Left lung (tissue), 10 donors: ENCODE measurements around the gene CFAP54. TPM values are rescaled to one million over a fixed set of nuclear protein-coding genes. Genes with fewer than 3 reads are reported as not detected.
A peak's percentile ranks its signal among the peaks of the same experiment; 100 is the strongest.

Experiments
- ATAC-seq: fragments of 200-7000 bp; cut with Tn5 transposase; one replicate; pipeline ENCODE4 v1.9.1; 2020; ENCODE audit warnings: moderate library complexity
- DNase-seq, 4 donors: peaks; one replicate each; pipeline ENCODE4 v3.0.0-alpha.2; 2013 to 2020
- H3K27ac ChIP-seq, 2 donors: fragments of 200-600 bp; sonication (generic) in 1 of 2; one replicate each; pipeline versions ENCODE4 v1.5.0 to v1.8.0; 2020 to 2021
- H3K27me3 ChIP-seq, 2 donors: fragments of 200-600 bp; sonication (generic) in 1 of 2; one replicate each; pipeline versions ENCODE4 v1.5.0 to v1.8.0; 2020 to 2021
- H3K36me3 ChIP-seq, 2 donors: fragments of 200-600 bp; sonication (generic) in 1 of 2; one replicate each; pipeline versions ENCODE4 v1.5.0 to v1.8.0; 2020 to 2021
- H3K4me1 ChIP-seq, 2 donors: fragments of 200-600 bp; one replicate each; pipeline ENCODE4 v1.8.0; 2021
- H3K4me3 ChIP-seq, 2 donors: fragments of 200-600 bp; sonication (generic) in 1 of 2; one replicate each; pipeline versions ENCODE4 v1.5.0 to v1.8.0; 2020 to 2021; ENCODE audit warnings: mild to moderate bottlenecking in 1 of 2
- H3K9me3 ChIP-seq, 2 donors: fragments of 200-600 bp; sonication (generic) in 1 of 2; one replicate each; pipeline versions ENCODE4 v1.5.0 to v1.8.0; 2020 to 2021
- intact Hi-C, 2 donors: fragments of 100-400 bp; cut with DNase I; formaldehyde crosslinking; loops; one replicate each; pipeline versions ENCODE4 v1.11.2 to v1.14.2; 2022
- polyA plus RNA-seq, 6 donors: library from polyadenylated mRNA; unstranded; fragments of 120-200 nt; gene quantifications; one replicate each; pipeline ENCODE4 v1.2.1, GENCODE V29; 2013; ENCODE audit not compliant: insufficient read length in 6 of 6
- total RNA-seq, 2 donors: library from RNA; stranded (reverse); fragmentation: NEBNext Ultra II Directional; extraction: Animal tissue kit (Norgen Biotek cat#: 25700); gene quantifications; one replicate each; pipeline ENCODE4 v1.2.1, GENCODE V29; 2021
- TF ChIP-seq, protein P1 (sequence below), 2 donors: fragments of 200-600 bp; sonication (generic) in 1 of 2; IDR thresholded peaks; one replicate each; pipeline versions ENCODE4 v1.5.0 to v1.8.0; 2021; ENCODE audit warnings: antibody characterized with exemption in 2 of 2
- donor health status: DM: no; HTN: yes; CAD: no.
- donor health status: DM: no; HTN: no; CAD: no.

CFAP54 gene
- total and polyA plus RNA-seq, 8 donors: 1.1 to 3.7 (median 2.6) TPM

DNA sequence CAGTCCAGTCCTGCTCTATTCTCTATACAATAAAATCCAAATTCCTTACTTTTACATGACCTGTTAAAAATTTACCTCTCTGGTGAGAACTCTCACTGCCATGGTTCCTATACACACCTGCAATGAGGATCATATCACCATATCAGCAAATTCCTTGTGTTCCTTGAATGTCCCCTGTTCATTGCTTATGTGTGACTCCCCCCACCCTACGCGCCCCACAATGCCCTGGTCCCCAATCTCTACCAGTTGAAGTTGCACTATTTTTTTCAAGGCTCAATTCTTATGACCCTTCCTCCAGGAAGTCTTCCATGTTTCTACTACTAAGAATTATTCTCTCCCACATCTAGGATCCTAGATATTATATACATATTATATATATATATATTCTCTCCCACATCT lies 335.5 kb downstream of the CFAP54 start:
- no peak overlapping the region for H3K4me3 ChIP-seq
- H3K9me3 ChIP-seq: no peaks in the 10 kb centered on the region
- H3K27ac ChIP-seq: no peak overlapping the region
- DNase-seq (no peak), ATAC-seq (no peak)
- H3K36me3 ChIP-seq: no peaks in the 10 kb centered on the region
- H3K4me1 ChIP-seq: no peaks in the 10 kb centered on the region
- intact Hi-C loops: no loop called here
- TF ChIP-seq, protein P1, sequence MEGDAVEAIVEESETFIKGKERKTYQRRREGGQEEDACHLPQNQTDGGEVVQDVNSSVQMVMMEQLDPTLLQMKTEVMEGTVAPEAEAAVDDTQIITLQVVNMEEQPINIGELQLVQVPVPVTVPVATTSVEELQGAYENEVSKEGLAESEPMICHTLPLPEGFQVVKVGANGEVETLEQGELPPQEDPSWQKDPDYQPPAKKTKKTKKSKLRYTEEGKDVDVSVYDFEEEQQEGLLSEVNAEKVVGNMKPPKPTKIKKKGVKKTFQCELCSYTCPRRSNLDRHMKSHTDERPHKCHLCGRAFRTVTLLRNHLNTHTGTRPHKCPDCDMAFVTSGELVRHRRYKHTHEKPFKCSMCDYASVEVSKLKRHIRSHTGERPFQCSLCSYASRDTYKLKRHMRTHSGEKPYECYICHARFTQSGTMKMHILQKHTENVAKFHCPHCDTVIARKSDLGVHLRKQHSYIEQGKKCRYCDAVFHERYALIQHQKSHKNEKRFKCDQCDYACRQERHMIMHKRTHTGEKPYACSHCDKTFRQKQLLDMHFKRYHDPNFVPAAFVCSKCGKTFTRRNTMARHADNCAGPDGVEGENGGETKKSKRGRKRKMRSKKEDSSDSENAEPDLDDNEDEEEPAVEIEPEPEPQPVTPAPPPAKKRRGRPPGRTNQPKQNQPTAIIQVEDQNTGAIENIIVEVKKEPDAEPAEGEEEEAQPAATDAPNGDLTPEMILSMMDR (IDR thresholded peaks at IDR 0.05): no peak
- H3K27me3 ChIP-seq: no peaks in the 10 kb centered on the region

DNA sequence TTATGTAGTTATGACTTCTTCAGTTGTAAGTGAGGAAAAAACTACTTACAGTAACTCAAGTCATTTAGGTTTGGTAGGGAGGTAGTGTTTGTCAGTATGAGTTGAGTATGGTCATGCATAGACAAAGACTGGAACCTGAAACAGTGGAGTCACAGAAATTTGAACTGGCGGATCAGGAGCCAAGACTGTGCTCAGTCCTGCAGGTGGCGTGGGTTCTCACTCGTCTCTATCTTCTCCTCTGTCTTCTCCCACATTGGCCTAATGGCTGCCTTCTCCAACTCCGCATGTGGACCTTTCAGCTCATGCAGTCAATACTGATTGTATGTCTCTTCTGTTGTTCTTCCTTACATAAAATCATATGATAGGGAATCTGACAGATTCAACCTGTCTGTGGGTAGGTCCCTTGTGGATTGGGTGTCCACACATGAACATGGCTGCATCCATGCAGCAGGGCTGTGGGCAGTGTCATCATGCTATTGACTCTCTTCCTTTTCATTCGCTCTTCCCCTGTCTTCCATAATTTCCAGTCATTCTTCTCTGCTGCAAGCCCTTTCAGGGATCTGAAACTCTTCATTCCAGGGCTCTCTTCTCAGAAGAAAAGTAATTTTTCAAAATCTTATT lies 338.9 kb downstream of the CFAP54 start:
- no peaks in the 10 kb centered on the region for H3K27me3 ChIP-seq
- intact Hi-C loops: no loop called here
- TF ChIP-seq, protein P1 (IDR thresholded peaks at IDR 0.05): no peak

DNA sequence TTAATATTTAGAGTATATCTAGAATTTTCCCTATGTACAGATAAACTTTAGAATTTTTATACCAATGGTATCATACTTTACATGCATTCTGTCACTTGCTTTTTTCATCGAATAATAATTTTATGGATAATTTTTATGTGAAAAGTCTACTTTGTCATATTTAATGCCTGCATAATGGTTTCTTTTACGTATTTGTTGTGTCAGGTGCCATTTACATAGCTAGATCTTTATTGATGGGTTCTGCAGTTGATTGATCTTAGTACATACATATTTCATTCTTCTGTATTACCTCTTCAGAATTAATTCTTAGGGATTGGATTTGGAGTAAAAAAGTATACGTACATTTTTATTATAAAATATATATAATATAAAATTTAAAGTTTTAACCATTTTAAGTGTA lies 340.0 kb downstream of the CFAP54 start:
- no peak overlapping the region for H3K4me3 ChIP-seq
- intact Hi-C loops: no loop called here
- no peak for ATAC-seq

More for the DNA sequence above, 338.9 kb downstream of the CFAP54 start:
- H3K27ac ChIP-seq: no peak overlapping the region
- ATAC-seq (no peak), DNase-seq (no peak)
- H3K9me3 ChIP-seq: no peaks in the 10 kb centered on the region
- no peak overlapping the region for H3K4me3 ChIP-seq
- H3K4me1 ChIP-seq: no peaks in the 10 kb centered on the region
- H3K36me3 ChIP-seq: no peaks in the 10 kb centered on the region

DNA sequence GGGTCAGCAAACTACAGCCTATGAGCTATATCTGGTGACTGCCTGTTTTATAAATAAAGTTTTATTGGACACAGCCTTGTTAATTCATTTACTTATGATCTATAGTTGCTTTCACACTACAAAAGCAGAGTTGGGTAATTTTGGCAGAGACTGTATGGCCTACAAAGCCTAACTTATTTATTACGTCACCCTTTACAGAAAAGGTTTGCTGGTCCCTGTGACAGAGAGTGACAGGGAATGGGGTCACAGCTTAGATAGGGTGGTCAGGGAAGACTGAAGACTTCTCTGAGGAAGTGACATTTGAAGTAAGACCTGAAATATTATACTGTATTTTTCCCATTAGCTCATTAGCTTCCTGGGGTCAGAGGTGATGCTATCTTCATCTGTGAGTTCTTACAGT lies 342.0 kb downstream of the CFAP54 start:
- no peak overlapping the region for H3K4me3 ChIP-seq
- no peaks in the 10 kb centered on the region for H3K4me1 ChIP-seq
- no peak for ATAC-seq
- H3K27me3 ChIP-seq: no peaks in the 10 kb centered on the region
- no peak overlapping the region for H3K27ac ChIP-seq
- no peak for DNase-seq
- TF ChIP-seq, protein P1 (IDR thresholded peaks at IDR 0.05): no peak
- intact Hi-C loops: no loop called here
- no peaks in the 10 kb centered on the region for H3K36me3 ChIP-seq
- no peaks in the 10 kb centered on the region for H3K9me3 ChIP-seq

More for the DNA sequence above, 340.0 kb downstream of the CFAP54 start:
- Histone ChIP-seq H3K9me3 (no peaks in the 10 kb centered on the region), H3K27ac (no peak overlapping the region), H3K36me3 (no peaks in the 10 kb centered on the region), H3K27me3 (no peaks in the 10 kb centered on the region), H3K4me1 (no peaks in the 10 kb centered on the region)
- DNase-seq: no peak
- TF ChIP-seq, protein P1 (IDR thresholded peaks at IDR 0.05): no peak

DNA sequence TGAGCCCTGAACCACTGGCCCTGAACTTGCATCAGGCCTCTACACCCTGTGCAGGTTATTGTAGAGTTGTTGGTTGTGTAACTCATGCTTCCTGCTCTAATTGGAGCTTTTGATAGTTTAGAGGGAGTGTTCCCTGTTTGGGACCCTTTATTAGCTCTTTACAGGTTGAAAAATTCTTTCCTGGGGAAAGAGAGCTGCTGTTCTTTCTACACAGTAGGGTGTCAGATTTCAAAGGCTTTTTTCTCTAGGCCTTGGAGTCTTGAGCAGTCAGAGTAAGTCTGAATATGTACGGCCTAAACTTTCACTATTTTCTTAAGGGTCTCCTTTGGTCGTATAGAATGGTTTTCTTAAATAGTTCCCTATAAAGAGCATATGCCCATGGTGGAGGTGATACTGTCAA lies 356.9 kb downstream of the CFAP54 start:
- no peak overlapping the region for H3K4me3 ChIP-seq
- DNase-seq: peak in 1 of 4 donors; percentile 7
- H3K27me3 ChIP-seq: no peaks in the 10 kb centered on the region
- ATAC-seq: no peak
- TF ChIP-seq, protein P1 (IDR thresholded peaks at IDR 0.05): no peak
- H3K36me3 ChIP-seq: no peaks in the 10 kb centered on the region
- intact Hi-C loops: no loop called here
- no peaks in the 10 kb centered on the region for H3K9me3 ChIP-seq
- H3K4me1 ChIP-seq: no peaks in the 10 kb centered on the region
- no peak overlapping the region for H3K27ac ChIP-seq
